Vagina (tissue), 2 donors: Measurements from ENCODE around the gene ARHGAP11A. TPM values are rescaled to one million over a fixed set of nuclear protein-coding genes. Genes with fewer than 3 reads are reported as not detected.
"Not testable (repeated sequence)": the region's sequence is repeated elsewhere in the genome, so short reads cannot be mapped to it uniquely, and the experiment has no call there.

Experiments used
- DNase-seq, 2 donors: peaks; one replicate each; pipeline ENCODE4 v3.0.0-alpha.2; 2017; ENCODE audit errors: extremely low spot score in 2 of 2
- H3K27ac ChIP-seq: fragments of 200-600 bp; sonication (generic); one replicate; pipeline ENCODE4 v1.5.1; 2019
- H3K27me3 ChIP-seq: fragments of 200-600 bp; sonication (generic); one replicate; pipeline ENCODE4 v1.5.1; 2019
- H3K36me3 ChIP-seq, 2 donors: fragments of 200-600 bp; sonication (generic); one replicate each; pipeline ENCODE4 v1.5.1; 2017 to 2019
- H3K4me1 ChIP-seq: fragments of 200-600 bp; sonication (generic); one replicate; pipeline ENCODE4 v1.5.1; 2019
- H3K4me3 ChIP-seq, 2 donors: fragments of 200-600 bp; sonication (generic); 1 replicate in 1 of 2; 2 replicates in 1 of 2; pipeline ENCODE4 v1.5.1; 2016 to 2019
- H3K9me3 ChIP-seq: fragments of 200-600 bp; sonication (generic); one replicate; pipeline ENCODE4 v1.5.1; 2019
- CTCF ChIP-seq, 3 experiments: fragments of 450-650 bp in 2 of 3; fragments of 200-600 bp in 1 of 3; sonication (generic) in 1 of 3; IDR thresholded peaks; one replicate each; pipeline ENCODE4 v1.5.1; 2017 to 2019; ENCODE audit warnings: antibody characterized with exemption in 3 of 3, mild to moderate bottlenecking in 2 of 3, moderate library complexity in 2 of 3
- POLR2AphosphoS5 ChIP-seq, 2 donors: sonication (generic); formaldehyde crosslinking; IDR thresholded peaks; one replicate each; pipeline ENCODE4 v1.9.0; 2017; ENCODE audit warnings: antibody characterized with exemption in 2 of 2, mild to moderate bottlenecking in 2 of 2, low read depth in 1 of 2; ENCODE audit not compliant: insufficient read depth in 1 of 2
- intact Hi-C: fragments of 100-400 bp; cut with DNase I; formaldehyde crosslinking; loops from one replicate; pipeline ENCODE4 v1.15.1; 2023
- total RNA-seq: library from RNA; depleted of rRNA; stranded (reverse); fragments of >200 nt; gene quantifications from one replicate; pipeline ENCODE4 v1.2.3, GENCODE V29; 2016

Gene ARHGAP11A
- 7.4 TPM for total RNA-seq

- H3K9me3 ChIP-seq, H3K27me3 ChIP-seq, intact Hi-C loops, H3K36me3 ChIP-seq, H3K4me1 ChIP-seq: not testable (repeated sequence)
- H3K27ac ChIP-seq = peak within 1 kb of the TSS; percentile 66
- peak in 1 of 2 donors; percentile 87 for DNase-seq
- peak in 1 of 2 donors; percentile 89 for TF ChIP-seq POLR2AphosphoS5 (IDR thresholded peaks at IDR 0.05; ENCODE audit: insufficient read depth in 1 of 2, low read depth in 1 of 2)
- H3K4me3 ChIP-seq = peak within 1 kb of the TSS; percentile 53 to 58
Observed at GRCh38 chr15:32615051-32615870, at the start of gene ARHGAP11A. Gene ARHGAP11A, plus strand, starts transcription at chr15:32615504. Its CDS starts 708 bp downstream, at chr15:32616212.

- H3K36me3 ChIP-seq, H3K4me1 ChIP-seq, intact Hi-C loops, H3K9me3 ChIP-seq, H3K27ac ChIP-seq, H3K27me3 ChIP-seq, DNase-seq, H3K4me3 ChIP-seq: not testable (repeated sequence)
Observed at GRCh38 chr15:32568988-32569387, 46.3 kb upstream of the ARHGAP11A start.

GRCh38 chr15:32578482-32578881 lies 36.8 kb upstream of the ARHGAP11A start:
- H3K4me1 ChIP-seq, H3K36me3 ChIP-seq, DNase-seq, intact Hi-C loops, H3K9me3 ChIP-seq, H3K27ac ChIP-seq, H3K4me3 ChIP-seq, H3K27me3 ChIP-seq: not testable (repeated sequence)

- intact Hi-C loops, H3K4me3 ChIP-seq, H3K36me3 ChIP-seq, H3K4me1 ChIP-seq, H3K9me3 ChIP-seq, DNase-seq, H3K27me3 ChIP-seq, H3K27ac ChIP-seq: not testable (repeated sequence)
Observed at GRCh38 chr15:32585844-32586243, 29.5 kb upstream of the ARHGAP11A start.

GRCh38 chr15:32593151-32593550 lies 22.2 kb upstream of the ARHGAP11A start, which contains the start of gene GOLGA8N:
Gene GOLGA8N, plus strand, starts transcription at chr15:32593456.
- H3K27ac ChIP-seq, intact Hi-C loops, H3K9me3 ChIP-seq, H3K4me3 ChIP-seq, H3K27me3 ChIP-seq, H3K36me3 ChIP-seq, H3K4me1 ChIP-seq, DNase-seq: not testable (repeated sequence)

- intact Hi-C loops, H3K4me3 ChIP-seq, H3K27me3 ChIP-seq, H3K4me1 ChIP-seq, DNase-seq, H3K36me3 ChIP-seq, H3K27ac ChIP-seq, H3K9me3 ChIP-seq: not testable (repeated sequence)
Observed at GRCh38 chr15:32609518-32609917, 5.8 kb upstream of the ARHGAP11A start.

- H3K36me3 ChIP-seq, H3K4me1 ChIP-seq, H3K9me3 ChIP-seq, intact Hi-C loops, H3K4me3 ChIP-seq, H3K27ac ChIP-seq, DNase-seq, H3K27me3 ChIP-seq: not testable (repeated sequence)
- TF ChIP-seq CTCF (IDR thresholded peaks at IDR 0.05) = peak in 1 of 3 experiments; percentile 32
Observed at GRCh38 chr15:32610719-32611118, 4.6 kb upstream of the ARHGAP11A start.

GRCh38 chr15:32614712-32615050 lies 623 bp upstream of the ARHGAP11A start:
- H3K27me3 ChIP-seq = not testable (repeated sequence)

GRCh38 chr15:32615871-32616426 lies 645 bp downstream of the ARHGAP11A start:
- H3K4me1 ChIP-seq, DNase-seq, H3K36me3 ChIP-seq, intact Hi-C loops, H3K9me3 ChIP-seq, H3K27me3 ChIP-seq: not testable (repeated sequence)
- peak overlapping the region; percentile 53 to 58 for H3K4me3 ChIP-seq
- H3K27ac ChIP-seq = peak overlapping the region; percentile 50

More at GRCh38 chr15:32614712-32615050, 623 bp upstream of the ARHGAP11A start:
- Histone ChIP-seq H3K4me3 (peak overlapping the region; percentile 53 to 58), H3K27ac (peak overlapping the region; percentile 66)
- H3K36me3 ChIP-seq, H3K9me3 ChIP-seq, DNase-seq, intact Hi-C loops, H3K4me1 ChIP-seq: not testable (repeated sequence)
